ENCODE results near the gene CPA3. TPM values are rescaled to one million over a fixed set of nuclear protein-coding genes. Genes with fewer than 3 reads are reported as not detected.

The CPA3 gene
- total RNA-seq, 1 donor from 2014 or later: not detected

Other genes with a start within 250 kb of the CPA3 start
- gene AGTR1, start 167.4 kb upstream of the CPA3 start, total RNA-seq: 0.49 TPM
- not detected for gene CPB1, start 37.5 kb upstream of the CPA3 start, total RNA-seq
- gene GYG1, start 126.2 kb downstream of the CPA3 start, total RNA-seq: 4.4 TPM
- 89.5 TPM for gene HLTF, start 221.2 kb downstream of the CPA3 start, total RNA-seq

Measured in temporal lobe (tissue), 1 donor.